SU-DHL-6 (cell line): ENCODE results near the gene HMGCL.

Source experiments
- H2AFZ ChIP-seq: fragments of 200-600 bp; sonication (generic); 2 replicates; pipeline ENCODE4 v1.6.1; 2014; ENCODE audit warnings: low read depth, mild to moderate bottlenecking, moderate library complexity, mixed read lengths, antibody characterized with exemption, low read length; ENCODE audit not compliant: severe bottlenecking
- H3F3A ChIP-seq: fragments of 200-600 bp; shearing (Covaris generic); 2 replicates; pipeline ENCODE4 v1.6.0; 2016; ENCODE audit warnings: antibody characterized with exemption, mild to moderate bottlenecking; ENCODE audit not compliant: insufficient read depth
- H3K27ac ChIP-seq: fragments of 200-600 bp; sonication (generic); 2 replicates; pipeline ENCODE4 v1.5.1; 2016; ENCODE audit warnings: low read depth, mild to moderate bottlenecking, low read length, moderate library complexity, mixed read lengths
- H3K27me3 ChIP-seq: fragments of 200-600 bp; sonication (generic), shearing (Covaris generic); 2 replicates; pipeline ENCODE4 v1.6.0; 2014; ENCODE audit warnings: mild to moderate bottlenecking, low read length
- H3K36me3 ChIP-seq: fragments of 200-600 bp; sonication (generic); 2 replicates; pipeline ENCODE4 v1.6.1; 2014; ENCODE audit warnings: mild to moderate bottlenecking, low read length, mixed read lengths
- H3K4me2 ChIP-seq: fragments of 300-600, 200-600 bp; shearing (Covaris generic), sonication (generic); 2 replicates; pipeline ENCODE4 v1.6.0; 2014; ENCODE audit warnings: low read length, low read depth, mild to moderate bottlenecking; ENCODE audit not compliant: poor library complexity, severe bottlenecking
- H3K4me3 ChIP-seq: fragments of 200-600 bp; sonication (generic); 2 replicates; pipeline ENCODE4 v1.5.1; 2014; ENCODE audit warnings: antibody characterized with exemption, low read length, mild to moderate bottlenecking, mixed read lengths; ENCODE audit not compliant: insufficient read depth, poor library complexity, severe bottlenecking
- H3K79me2 ChIP-seq: fragments of 200-600 bp; sonication (generic); 2 replicates; pipeline ENCODE4 v1.6.1; 2014; ENCODE audit warnings: mild to moderate bottlenecking, low read length, moderate library complexity; ENCODE audit not compliant: insufficient read depth
- H3K9ac ChIP-seq: fragments of 200-600 bp; sonication (generic); 2 replicates; pipeline ENCODE4 v1.7.0; 2014; ENCODE audit warnings: mild to moderate bottlenecking, low read length
- H3K9me2 ChIP-seq: fragments of 200-600 bp; sonication (generic); replicated peaks from 2 replicates; pipeline ENCODE4 v1.6.1; 2014; ENCODE audit warnings: low read length; ENCODE audit not compliant: insufficient read depth
- H3K9me3 ChIP-seq: fragments of 200-600 bp; sonication (generic); 2 replicates; pipeline ENCODE4 v1.6.1; 2014; ENCODE audit warnings: low read length, mixed read lengths; ENCODE audit not compliant: insufficient read depth
- H4K20me1 ChIP-seq: fragments of 200-600 bp; sonication (generic); 2 replicates; pipeline ENCODE4 v1.6.1; 2014; ENCODE audit warnings: low read depth, mild to moderate bottlenecking, antibody characterized with exemption, low read length, moderate library complexity, mixed read lengths
- CTCF ChIP-seq: fragments of 200-600 bp; sonication (generic); IDR thresholded peaks from one replicate; pipeline ENCODE4 v1.5.1; 2017; ENCODE audit warnings: antibody characterized with exemption, mild to moderate bottlenecking, low read length, moderate library complexity; ENCODE audit not compliant: insufficient read depth, poor library complexity, severe bottlenecking
- EZH2phosphoT487 ChIP-seq: fragments of 200-600 bp; sonication (generic), shearing (Covaris generic); conservative IDR thresholded peaks from 2 replicates; pipeline ENCODE4 v1.6.1; 2018; ENCODE audit warnings: mild to moderate bottlenecking, antibody characterized with exemption, low read length, moderate library complexity, mixed read lengths

Gene HMGCL

GRCh38 chr1:23814016-23814415 is 11.2 kb downstream of the HMGCL start:
- H2AFZ ChIP-seq = no peak overlapping the region
- H3F3A ChIP-seq = no peaks in the 10 kb centered on the region
- no peaks in the 10 kb centered on the region for H3K27me3 ChIP-seq
- no peak overlapping the region for H3K27ac ChIP-seq
- H3K9me2 ChIP-seq = no peaks in the 10 kb centered on the region
- no peaks in the 10 kb centered on the region for H3K36me3 ChIP-seq
- no peaks in the 10 kb centered on the region for H3K79me2 ChIP-seq
- H3K9ac ChIP-seq = no peak overlapping the region
- no peak overlapping the region for H3K4me2 ChIP-seq
- H3K9me3 ChIP-seq = no peaks in the 10 kb centered on the region
- TF ChIP-seq EZH2phosphoT487 (no peak), CTCF (no peak)
- H4K20me1 ChIP-seq = no peaks in the 10 kb centered on the region
- H3K4me3 ChIP-seq = no peak overlapping the region

- H3K27me3 ChIP-seq = no peaks in the 10 kb centered on the region
- no peaks in the 10 kb centered on the region for H3K9me2 ChIP-seq
- no peaks in the 10 kb centered on the region for H4K20me1 ChIP-seq
- H3K79me2 ChIP-seq = no peaks in the 10 kb centered on the region
- peak overlapping the region; percentile 12; the same call in 1 of the 2 replicates for H3K9ac ChIP-seq
- no peak overlapping the region for H3K27ac ChIP-seq
- no peak overlapping the region for H3K4me2 ChIP-seq
- TF ChIP-seq EZH2phosphoT487 = no peak
- peak; percentile 96 for TF ChIP-seq CTCF
- no peaks in the 10 kb centered on the region for H3K9me3 ChIP-seq
- no peaks in the 10 kb centered on the region for H3K36me3 ChIP-seq
- H3K4me3 ChIP-seq = no peak overlapping the region
- no peaks in the 10 kb centered on the region for H3F3A ChIP-seq
- H2AFZ ChIP-seq = no peak overlapping the region
Observed at GRCh38 chr1:23810818-23811540, 14.2 kb downstream of the HMGCL start.

- TF ChIP-seq CTCF = peak; percentile 91
- no peak for TF ChIP-seq EZH2phosphoT487
- no peaks in the 10 kb centered on the region for H3K9me2 ChIP-seq
- no peaks in the 10 kb centered on the region for H3K79me2 ChIP-seq
- H3K27ac ChIP-seq = no peak overlapping the region
- H3F3A ChIP-seq = no peaks in the 10 kb centered on the region
- no peak overlapping the region for H2AFZ ChIP-seq
- H3K36me3 ChIP-seq = no peaks in the 10 kb centered on the region
- no peak overlapping the region for H3K4me3 ChIP-seq
- H3K4me2 ChIP-seq = no peak overlapping the region
- no peaks in the 10 kb centered on the region for H3K27me3 ChIP-seq
- H3K9ac ChIP-seq = no peak overlapping the region
- no peaks in the 10 kb centered on the region for H3K9me3 ChIP-seq
- no peaks in the 10 kb centered on the region for H4K20me1 ChIP-seq
Observed at GRCh38 chr1:23809751-23810171, 15.5 kb downstream of the HMGCL start.
